Mucosa of stomach (tissue), 1 donor: ENCODE measurements around the gene SLC25A18.
"Not testable (repeated sequence)": the region's sequence is repeated elsewhere in the genome, so short reads cannot be mapped to it uniquely, and the experiment has no call there.

ENCODE experiments used
- H3K27me3 ChIP-seq: one replicate; pipeline ENCODE4 v1.7.0; 2013; ENCODE audit warnings: mild to moderate bottlenecking, low read length; ENCODE audit not compliant: control insufficient read depth, insufficient read depth
- H3K36me3 ChIP-seq: one replicate; pipeline ENCODE4 v1.7.0; 2013; ENCODE audit warnings: low read length; ENCODE audit not compliant: control insufficient read depth, insufficient read depth
- H3K4me1 ChIP-seq: one replicate; pipeline ENCODE4 v1.7.0; 2013; ENCODE audit warnings: mild to moderate bottlenecking, low read length; ENCODE audit not compliant: control insufficient read depth, insufficient read depth
- H3K4me3 ChIP-seq: one replicate; pipeline ENCODE4 v1.7.0; 2013; ENCODE audit warnings: low read length
- H3K9ac ChIP-seq: one replicate; pipeline ENCODE4 v1.7.0; 2013; ENCODE audit warnings: mild to moderate bottlenecking, low read length, moderate library complexity
- H3K9me3 ChIP-seq: one replicate; pipeline ENCODE4 v1.7.0; 2013; ENCODE audit warnings: mild to moderate bottlenecking, low read length, moderate library complexity; ENCODE audit not compliant: control insufficient read depth
- donor health status: Pancreatic carcinoma.

Gene SLC25A18

DNA sequence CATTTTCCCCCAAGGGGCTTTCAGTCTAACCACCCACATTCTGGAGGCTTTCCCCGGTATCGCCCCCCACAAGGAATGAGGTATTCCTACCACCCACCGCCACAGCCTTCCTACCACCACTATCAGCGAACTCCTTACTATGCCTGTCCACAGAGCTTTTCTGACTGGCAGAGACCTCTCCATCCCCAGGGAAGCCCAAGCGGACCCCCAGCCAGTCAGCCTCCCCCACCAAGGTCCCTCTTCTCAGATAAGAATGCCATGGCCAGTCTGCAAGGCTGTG, 14.6 kb upstream of the SLC25A18 start:
- Histone ChIP-seq H3K9ac (no peak overlapping the region), H3K4me1 (no peaks in the 10 kb centered on the region), H3K4me3 (no peak overlapping the region), H3K9me3 (no peaks in the 10 kb centered on the region), H3K36me3 (no peaks in the 10 kb centered on the region), H3K27me3 (no peaks in the 10 kb centered on the region)

DNA sequence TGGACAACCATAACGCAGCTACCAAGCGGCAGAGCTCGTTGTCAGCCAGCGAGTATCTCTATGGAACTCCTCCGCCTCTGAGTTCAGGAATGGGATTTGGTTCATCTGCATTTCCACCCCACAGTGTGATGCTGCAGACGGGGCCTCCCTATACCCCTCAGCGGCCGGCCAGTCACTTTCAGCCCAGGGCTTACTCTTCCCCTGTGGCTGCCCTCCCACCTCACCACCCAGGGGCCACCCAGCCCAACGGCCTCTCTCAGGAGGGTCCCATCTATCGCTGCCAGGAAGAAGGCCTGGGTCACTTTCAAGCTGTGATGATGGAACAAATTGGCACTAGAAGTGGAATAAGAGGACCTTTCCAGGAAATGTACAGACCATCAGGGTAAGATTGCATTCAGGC, 14.1 kb upstream of the SLC25A18 start:
- no peaks in the 10 kb centered on the region for H3K36me3 ChIP-seq
- H3K4me1 ChIP-seq, result no peaks in the 10 kb centered on the region
- no peak overlapping the region for H3K9ac ChIP-seq
- H3K4me3 ChIP-seq, result no peak overlapping the region
- H3K9me3 ChIP-seq, result no peaks in the 10 kb centered on the region
- H3K27me3 ChIP-seq, result no peaks in the 10 kb centered on the region

DNA sequence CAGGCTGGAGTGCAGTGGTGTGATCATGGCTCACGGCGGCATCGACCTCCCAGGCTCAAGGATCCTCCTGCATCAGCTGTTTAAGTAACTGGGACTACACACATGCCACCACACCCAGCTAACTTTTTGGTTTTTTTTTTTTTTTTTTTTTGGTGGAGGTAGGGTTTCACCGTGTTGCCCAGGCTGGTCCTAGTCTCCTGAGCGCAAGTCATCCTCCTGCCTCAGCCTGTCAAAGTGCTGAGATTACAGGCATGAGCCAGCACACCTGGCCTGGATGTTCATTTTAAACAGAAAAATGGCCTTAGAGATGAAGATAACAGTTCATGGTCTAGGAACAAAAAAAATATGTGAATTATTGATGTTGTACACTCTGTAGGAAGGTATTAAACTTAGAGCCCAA, 13.6 kb upstream of the SLC25A18 start:
- Histone ChIP-seq H3K36me3 (no peaks in the 10 kb centered on the region), H3K4me1 (no peaks in the 10 kb centered on the region), H3K9ac (no peak overlapping the region), H3K4me3 (no peak overlapping the region), H3K27me3 (no peaks in the 10 kb centered on the region), H3K9me3 (no peaks in the 10 kb centered on the region)

DNA sequence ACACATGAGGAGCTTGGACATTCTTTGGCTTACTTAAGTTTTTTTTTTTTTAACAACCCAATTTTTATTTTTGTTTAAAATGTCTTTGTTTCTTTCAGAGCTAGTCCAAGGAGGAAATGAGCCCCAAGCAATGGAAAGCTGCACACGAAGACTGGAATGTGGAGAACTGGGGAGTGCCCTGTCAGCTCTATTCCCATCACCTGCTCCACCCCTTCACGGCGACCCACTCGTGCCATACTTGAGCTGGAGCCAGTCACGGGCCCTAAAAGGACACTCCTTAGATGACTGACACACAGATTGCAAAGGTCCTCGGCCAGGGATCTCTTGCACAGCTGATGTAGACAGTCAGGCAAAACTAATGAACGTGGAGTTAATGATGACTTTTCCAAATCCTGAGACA, 10.6 kb upstream of the SLC25A18 start:
- no peaks in the 10 kb centered on the region for H3K27me3 ChIP-seq
- H3K36me3 ChIP-seq, result no peaks in the 10 kb centered on the region
- no peak overlapping the region for H3K4me3 ChIP-seq
- H3K9me3 ChIP-seq, result no peaks in the 10 kb centered on the region
- H3K4me1 ChIP-seq, result no peaks in the 10 kb centered on the region
- H3K9ac ChIP-seq, result no peak overlapping the region

DNA sequence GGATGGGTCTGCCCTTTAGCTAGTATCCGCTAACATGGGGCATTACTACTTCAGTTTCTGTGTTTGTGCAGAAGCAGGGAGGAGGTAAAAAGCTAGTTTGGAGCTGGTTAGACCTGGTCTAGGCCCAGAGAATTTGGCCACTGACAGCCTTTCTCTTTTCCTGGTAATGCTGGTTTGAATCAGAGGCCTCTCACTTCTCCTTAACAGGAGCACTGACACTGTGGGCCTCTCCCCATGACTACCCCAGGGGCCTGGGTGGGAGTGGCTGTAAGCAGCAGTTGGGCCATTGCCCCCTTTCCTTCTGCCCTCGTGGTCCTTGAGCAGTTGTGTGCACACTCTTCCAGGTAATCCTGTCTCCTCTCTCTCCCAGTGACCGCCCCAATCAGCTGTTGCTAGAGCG, 8.5 kb upstream of the SLC25A18 start:
- no peak overlapping the region for H3K9ac ChIP-seq
- no peaks in the 10 kb centered on the region for H3K9me3 ChIP-seq
- no peaks in the 10 kb centered on the region for H3K36me3 ChIP-seq
- H3K4me1 ChIP-seq, result no peaks in the 10 kb centered on the region
- no peaks in the 10 kb centered on the region for H3K27me3 ChIP-seq
- H3K4me3 ChIP-seq, result no peak overlapping the region

DNA sequence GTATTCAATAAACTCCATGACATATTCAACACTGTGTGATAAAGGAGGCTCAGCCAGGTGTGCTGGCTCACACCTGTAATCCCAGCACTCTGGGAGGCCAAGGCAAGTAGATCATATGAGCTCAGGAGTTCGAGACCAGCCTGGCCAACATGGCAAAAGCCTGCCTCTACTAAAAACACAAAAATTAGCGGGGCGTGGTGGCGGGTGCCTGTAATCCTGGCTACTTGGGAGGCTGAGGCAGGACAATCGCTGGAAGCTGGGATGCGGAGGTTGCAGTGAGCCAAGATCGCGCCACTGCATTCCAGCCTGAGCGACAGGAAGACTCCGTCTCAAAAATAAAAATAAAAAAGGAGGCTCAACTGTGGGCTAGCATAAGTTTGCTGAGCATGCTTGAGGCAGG, 4.1 kb upstream of the SLC25A18 start:
- Histone ChIP-seq H3K4me3 (no peak overlapping the region), H3K9ac (no peak overlapping the region), H3K9me3 (no peaks in the 10 kb centered on the region), H3K4me1 (no peaks in the 10 kb centered on the region), H3K27me3 (no peaks in the 10 kb centered on the region), H3K36me3 (no peaks in the 10 kb centered on the region)

DNA sequence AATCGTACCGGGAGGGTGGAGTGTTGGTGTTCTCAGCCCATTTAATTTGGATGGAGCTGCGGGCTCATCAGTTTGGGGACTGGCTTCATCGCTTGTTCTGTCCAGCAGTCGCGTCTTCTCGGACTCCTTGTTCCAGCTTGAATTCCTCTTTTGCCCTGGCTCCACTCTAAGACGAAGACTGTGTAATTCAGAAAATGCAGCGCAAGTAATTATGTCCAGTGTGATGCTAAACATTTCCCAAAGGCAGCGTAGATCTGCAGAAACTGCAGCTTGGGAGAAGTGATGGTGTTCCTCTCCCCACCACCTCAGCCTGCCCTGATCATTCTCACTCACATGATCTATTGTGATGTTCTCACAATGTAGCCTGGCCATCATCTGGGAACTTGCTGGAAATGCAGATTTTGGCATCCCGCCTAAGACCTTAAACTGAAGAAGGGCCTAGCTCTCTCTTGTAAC, 666 bp downstream of the SLC25A18 start:
- Histone ChIP-seq H3K9me3 (no peaks in the 10 kb centered on the region), H3K9ac (no peak overlapping the region), H3K4me3 (no peak overlapping the region)

DNA sequence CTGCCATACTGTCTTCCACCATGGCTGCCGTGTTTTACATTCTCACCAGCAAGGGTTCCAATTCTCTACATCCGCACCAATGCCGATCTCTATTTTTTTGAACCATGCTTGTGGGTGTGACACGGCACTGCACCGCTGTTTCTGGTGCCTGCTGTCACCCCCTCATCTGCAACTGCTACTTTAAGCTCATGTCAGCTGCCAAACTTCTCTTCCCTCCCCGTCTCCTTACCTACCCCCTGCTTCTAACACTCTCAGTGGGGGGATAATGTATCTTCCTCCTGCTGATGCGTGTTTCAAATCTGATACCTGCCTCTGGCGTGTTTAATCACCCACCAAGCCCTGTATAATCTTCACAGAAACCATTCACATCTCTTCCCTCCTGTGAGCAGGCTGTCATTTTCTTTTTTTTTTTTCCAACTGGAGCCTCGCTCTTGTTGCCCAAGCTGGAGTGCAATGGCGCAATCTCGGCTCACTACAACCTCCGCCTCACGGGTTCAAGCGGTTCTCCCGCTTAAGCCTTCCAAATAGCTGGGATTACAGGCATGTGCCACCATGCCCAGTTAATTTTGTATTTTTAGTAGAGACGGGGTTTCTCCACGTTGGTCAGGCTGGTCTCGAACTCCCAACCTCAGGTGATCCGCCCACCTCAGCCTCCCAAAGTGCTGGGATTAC, 2.9 kb downstream of the SLC25A18 start:
- H3K4me1 ChIP-seq, H3K9me3 ChIP-seq, H3K9ac ChIP-seq: not testable (repeated sequence)

More for the DNA sequence above, 666 bp downstream of the SLC25A18 start:
- Histone ChIP-seq H3K4me1 (no peaks in the 10 kb centered on the region), H3K27me3 (no peaks in the 10 kb centered on the region), H3K36me3 (no peaks in the 10 kb centered on the region)

DNA sequence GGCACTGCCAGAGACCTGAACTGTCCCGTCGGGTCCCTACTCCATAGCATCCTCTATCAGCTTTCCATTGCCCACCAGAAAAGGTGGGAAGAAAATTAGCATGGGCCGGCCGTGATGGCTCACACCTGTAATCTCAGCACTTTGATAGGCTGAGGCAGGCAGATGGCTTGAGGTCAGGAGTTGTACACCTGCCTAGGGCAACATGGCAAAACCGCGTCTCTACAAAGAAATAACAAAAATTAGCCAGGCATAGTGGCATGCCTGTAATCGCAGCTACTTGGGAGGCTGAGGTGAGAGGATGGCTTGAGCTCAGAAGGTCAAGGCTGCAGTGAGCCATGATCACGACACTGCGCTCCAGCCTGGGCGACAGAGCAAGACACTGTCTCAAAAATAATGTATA, 3.5 kb downstream of the SLC25A18 start:
- H3K9me3 ChIP-seq, result no peaks in the 10 kb centered on the region
- no peaks in the 10 kb centered on the region for H3K4me1 ChIP-seq
- H3K4me3 ChIP-seq, result no peak overlapping the region
- H3K36me3 ChIP-seq, result no peaks in the 10 kb centered on the region
- no peaks in the 10 kb centered on the region for H3K27me3 ChIP-seq
- H3K9ac ChIP-seq, result no peak overlapping the region

More for the DNA sequence above, 2.9 kb downstream of the SLC25A18 start:
- not testable (repeated sequence) for H3K36me3 ChIP-seq, H3K4me3 ChIP-seq, H3K27me3 ChIP-seq

DNA sequence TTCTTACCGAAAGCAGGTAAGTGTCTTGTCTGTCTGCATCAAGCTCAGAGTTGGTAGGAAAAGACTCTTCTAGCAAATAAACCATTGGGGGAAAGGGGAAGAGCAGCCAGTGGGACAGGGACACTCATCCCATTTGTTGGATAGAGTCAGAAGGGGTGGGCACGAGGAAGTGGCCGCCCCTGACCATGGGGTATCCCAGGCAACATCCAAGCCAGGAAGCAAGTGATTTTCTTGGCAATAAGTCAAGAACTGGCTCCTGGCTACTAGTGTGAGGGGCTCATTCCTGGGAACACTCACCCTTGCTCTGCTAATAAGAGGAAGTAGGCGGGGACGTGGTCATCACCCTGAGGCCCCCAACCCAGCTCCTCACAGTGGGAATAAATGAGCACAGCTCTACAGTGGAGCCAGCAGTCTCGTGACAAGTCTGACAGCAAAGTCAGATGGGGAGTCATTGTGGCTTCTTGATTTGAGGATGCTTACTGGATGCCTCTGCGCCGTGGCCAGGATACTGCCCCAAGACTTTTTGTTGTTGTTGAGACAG, 6.7 kb downstream of the SLC25A18 start:
- Histone ChIP-seq H3K9ac (no peak overlapping the region), H3K9me3 (no peaks in the 10 kb centered on the region), H3K4me3 (no peak overlapping the region), H3K27me3 (no peaks in the 10 kb centered on the region), H3K4me1 (no peaks in the 10 kb centered on the region), H3K36me3 (no peaks in the 10 kb centered on the region)

DNA sequence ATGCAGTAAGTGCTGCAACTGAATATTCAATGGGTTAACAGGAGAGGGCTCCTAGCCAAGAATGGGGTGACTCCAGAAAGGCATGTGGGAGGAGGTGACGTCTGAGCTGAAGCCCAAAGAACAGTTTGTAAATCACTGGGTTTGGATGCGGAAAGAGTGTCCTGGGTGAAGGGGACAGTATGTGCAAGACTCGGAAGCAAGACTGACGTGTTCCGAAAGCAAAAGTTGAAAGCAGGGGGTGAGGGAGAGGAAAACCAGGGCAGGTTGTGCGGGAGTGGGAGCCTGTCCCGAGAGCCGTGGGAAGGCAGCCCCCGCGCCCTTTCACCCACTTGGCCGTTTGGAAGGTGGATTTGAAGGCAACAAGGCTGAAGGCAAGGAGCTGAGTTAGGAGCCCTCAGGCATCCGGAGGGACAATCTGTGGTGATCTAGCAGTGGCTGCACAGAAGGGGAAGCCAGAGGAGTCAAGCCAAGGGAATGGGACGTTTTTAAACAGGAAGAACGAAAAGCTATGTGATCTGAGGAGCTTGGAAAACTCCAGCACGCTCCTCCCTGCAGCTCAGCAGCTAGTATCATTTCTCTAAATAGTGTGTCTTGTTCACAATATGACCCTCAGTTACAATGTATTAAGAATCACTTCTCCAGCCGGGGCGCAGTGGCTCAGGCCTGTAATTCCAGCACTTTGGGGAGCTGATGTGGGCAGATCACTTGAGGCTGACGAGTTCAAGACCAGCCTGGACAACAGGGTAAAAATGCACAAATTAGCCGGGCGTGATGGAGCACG, 7.7 kb downstream of the SLC25A18 start:
- no peak overlapping the region for H3K9ac ChIP-seq
- no peaks in the 10 kb centered on the region for H3K9me3 ChIP-seq
- H3K27me3 ChIP-seq, result no peaks in the 10 kb centered on the region
- no peaks in the 10 kb centered on the region for H3K4me1 ChIP-seq
- H3K36me3 ChIP-seq, result no peaks in the 10 kb centered on the region
- H3K4me3 ChIP-seq, result no peak overlapping the region

DNA sequence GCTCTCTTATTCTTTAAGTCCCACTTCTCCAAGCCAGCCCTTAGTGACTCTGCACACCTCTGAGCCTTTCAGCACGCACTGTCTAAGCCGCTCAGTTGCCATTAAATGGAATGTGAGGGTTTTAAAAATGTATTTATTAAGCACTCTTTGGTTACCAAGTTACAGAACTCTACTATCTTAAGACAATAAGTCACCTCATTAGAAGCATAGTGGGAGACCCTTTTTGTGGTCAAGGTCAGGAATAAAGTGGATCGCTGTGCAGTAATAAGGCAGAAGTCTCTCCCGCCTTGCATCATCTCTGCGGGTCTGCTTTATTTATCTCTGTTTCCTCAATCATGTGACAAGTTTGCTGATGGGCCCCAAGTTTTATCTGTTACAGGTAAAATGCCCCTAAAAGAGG, 11.9 kb downstream of the SLC25A18 start:
- H3K27me3 ChIP-seq, result no peaks in the 10 kb centered on the region
- no peaks in the 10 kb centered on the region for H3K36me3 ChIP-seq
- no peak overlapping the region for H3K9ac ChIP-seq
- no peaks in the 10 kb centered on the region for H3K4me1 ChIP-seq
- H3K4me3 ChIP-seq, result no peak overlapping the region
- no peaks in the 10 kb centered on the region for H3K9me3 ChIP-seq
